Stimulated activated CD8-positive, alpha-beta memory T cell treated with anti-CD3 and anti-CD28 coated beads, Interleukin-15, amount 100 ng/mL, for 4 hours (primary cell): ENCODE data around the gene S100A3.

Experiments
- DNase-seq, 2 donors: peaks; one replicate each; pipeline ENCODE4 v3.0.0-alpha.2; 2020; ENCODE audit warnings: low read depth in 2 of 2

Gene S100A3

DNA sequence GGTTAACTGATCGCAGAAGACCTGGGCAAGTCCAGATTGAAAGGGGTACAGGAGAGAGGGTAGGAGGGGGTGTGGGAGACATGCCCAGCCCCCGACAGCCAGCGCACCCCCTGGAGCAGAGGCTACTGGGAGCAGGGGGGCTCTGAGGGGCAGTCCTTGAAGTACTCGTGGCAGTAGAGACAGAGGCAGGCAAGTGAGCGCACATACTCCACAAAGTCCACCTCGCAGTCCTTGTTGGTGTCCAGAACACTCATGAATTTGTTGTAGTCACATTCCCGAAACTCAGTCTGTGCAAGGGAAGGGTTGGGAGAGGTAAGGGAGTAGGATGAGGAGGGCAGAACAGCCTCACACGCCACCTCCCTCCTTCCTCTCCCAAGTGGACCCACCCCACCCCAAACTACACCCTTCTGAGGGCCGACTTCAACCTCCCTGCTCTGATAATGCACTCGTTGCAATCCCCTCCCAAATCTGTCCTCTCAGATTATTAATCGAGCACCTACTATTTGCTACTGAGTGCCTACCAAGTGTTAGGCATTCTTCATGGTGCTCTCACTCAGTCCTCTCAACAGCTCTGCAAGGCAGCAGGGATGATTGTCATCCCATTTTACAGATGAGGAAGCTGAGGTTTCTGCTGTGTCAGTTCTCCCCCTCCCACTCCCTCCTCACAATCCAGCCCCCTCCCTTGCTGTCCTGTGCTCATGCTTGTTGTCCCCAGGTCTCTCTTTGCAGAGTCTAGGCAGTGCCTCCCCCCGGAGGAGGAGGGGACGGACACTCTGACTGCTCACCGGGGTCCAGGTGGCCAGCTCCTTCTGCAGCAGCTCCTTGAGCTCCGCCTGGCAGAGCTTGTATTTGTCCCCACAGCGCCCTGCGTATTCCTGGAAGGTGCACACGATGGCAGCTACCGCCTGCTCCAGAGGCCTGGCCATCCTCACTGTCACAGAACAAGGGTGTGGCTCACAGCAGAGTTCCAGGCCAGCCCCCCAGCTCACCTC is 1.2 kb downstream of the S100A3 start:
- DNase-seq = no peak

GRCh38 chr1:153546796-153547559 is 2.1 kb downstream of the S100A3 start:
- no peak for DNase-seq

DNA sequence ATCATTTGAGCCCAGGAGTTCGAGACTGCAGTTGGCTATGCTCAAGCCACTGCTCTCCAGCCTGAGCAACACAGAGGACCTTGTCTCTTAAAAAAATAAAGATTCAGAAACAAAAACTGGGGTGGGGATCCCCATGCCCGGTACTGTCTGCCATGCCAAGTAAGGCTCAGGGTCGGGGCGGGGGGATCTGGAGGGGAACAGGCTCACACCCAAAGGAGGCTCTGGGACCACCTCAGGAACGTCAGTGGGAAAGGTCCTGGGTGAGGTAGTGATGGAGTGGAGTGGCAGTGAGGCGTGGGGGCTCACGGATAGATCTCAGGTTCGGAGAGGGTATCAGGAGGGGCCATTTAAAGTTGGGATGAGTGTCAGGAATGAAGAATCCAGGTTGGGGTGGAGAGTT is 2.7 kb downstream of the S100A3 start:
- no peak for DNase-seq

DNA sequence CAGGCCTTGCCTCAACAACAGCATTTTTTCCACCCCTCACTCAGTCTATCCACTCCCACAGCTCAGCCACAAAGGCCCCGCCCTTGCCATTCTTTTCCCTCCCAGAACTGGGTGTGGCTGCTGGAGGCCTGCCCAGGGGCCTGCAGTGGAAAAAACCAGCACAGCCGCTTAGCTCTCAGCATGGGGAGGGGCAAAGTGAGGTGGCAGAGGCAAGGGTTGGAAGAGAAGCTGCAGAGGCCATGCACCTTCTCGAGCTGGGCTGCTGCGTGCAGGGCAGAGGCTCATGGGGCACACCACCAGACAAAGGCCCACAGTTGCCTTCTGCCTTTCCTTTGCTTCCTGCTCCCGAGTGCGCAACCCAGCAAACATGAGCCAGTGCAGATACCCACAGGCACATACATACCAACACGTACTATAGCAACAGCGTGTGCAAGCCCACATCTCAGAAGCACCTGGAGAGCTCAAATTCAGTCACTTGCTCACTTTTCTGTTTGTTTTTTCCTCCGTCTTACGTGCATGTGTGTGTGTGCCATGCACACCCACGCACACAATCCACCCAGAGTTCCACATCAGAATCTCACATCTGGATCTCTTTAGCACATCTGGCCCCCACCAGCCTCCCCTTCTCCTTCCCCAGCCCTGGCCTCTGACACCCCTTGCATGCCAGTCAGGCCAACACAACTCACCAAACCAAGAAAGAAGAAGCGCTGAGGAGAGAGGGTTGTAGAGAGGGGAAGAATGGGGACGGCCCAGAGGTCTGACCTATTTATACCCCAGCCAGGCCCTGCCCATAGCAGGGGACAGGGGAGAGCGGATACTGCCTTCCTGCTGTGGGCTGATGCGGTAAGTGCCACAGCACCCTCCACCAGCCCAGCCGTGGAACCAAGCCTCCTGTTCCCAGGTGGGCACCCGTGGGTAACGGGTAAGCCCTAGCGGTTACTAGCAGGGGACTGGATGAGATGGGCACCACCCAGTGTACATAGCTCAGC is 3.7 kb downstream of the S100A3 start, which contains the start of gene S100A4:
S100A4 (minus strand) TSS at position 740 of the 989 bp plus-strand sequence. CDS start 1,012 bp downstream, outside the sequence.
- DNase-seq = peak; percentile 79 to 85

GRCh38 chr1:153544453-153545066 is 4.5 kb downstream of the S100A3 start:
- DNase-seq = no peak

- DNase-seq = no peak
These were observed 5.3 kb downstream of the S100A3 start for GRCh38 chr1:153543736-153544135.

DNA sequence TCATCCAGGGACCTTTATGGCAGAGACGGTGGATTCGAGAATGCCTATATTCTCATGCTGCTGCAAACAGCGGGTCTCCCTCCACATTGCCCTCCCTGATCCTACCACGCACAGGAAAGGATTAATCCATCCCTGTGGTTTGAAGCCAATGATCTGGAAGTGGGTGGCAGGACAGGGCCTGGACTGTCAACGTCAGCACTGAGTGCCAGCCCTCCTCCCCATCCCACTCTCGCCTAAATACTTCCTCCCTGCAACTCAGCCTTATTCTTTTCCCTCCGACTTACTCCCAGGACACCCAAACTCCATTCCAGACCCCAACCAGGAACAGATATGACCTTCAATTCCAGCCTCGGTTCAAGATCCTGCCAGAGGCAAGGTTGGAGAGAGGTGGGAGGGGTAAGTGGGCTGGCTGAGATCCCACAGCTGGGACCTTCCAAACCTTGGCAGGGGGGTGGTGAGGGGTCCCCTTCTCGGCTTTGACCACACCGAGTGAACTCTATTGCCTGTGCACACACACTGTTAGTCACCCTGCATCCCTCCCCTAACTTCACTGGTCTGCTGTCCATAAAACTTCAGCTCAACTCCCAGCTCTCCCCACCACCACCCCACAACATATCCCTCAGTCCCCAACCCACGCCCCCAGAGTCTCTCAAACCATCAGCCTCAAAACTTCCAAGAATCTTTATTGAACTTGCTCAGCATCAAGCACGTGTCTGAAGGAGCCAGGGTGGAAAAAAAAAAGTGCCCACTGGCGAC is 5.9 kb downstream of the S100A3 start:
- DNase-seq = no peak

- DNase-seq = no peak
These were observed 7.1 kb downstream of the S100A3 start for GRCh38 chr1:153541641-153542590.

DNA sequence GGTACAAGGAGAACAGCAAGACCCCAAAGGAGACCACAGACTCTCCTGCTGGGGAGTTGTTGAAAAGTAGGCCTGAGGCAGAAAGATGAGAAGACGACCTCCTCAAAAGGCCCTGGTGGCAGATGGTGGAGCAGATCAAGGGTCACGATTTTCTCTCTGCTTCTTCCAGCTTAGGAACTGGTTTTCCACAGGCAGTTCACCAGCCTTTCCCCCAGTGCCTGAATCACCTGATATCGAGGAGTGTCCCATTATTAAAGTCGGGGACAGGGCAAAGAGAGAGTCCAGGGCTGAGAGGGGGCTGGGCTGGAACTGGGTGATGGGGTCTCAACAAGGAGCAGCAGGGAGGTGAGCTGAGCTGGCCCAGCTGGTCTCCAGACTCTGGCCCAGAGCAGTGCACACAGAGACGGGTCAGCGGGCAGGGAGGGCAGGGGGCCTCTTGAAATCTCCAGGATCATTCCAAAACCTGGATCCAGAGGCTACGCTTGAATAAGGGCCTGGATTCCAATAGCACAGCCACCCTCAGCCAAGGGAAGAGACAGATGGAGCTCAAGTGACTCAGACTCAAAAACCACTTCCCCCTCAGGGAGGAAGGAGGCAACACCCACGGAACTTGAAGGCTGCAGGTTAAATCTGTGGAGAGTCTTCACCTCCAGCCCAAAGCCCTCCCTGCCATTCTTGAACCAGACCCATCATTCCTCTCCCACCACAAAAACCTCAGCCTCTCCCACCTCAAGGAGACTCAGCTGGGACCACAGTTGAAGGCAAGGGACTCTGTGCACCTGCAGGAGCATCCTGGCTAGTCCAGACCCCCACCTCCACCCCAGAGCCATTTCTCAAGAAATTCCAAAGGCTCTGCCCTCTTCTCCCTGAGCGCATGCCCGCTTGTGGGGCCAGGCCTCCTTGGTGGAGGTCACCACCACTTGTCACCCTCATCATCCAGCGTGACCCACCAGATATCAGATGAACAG is 8.4 kb downstream of the S100A3 start, which contains the start of gene S100A5:
S100A5 (minus strand) TSS at position 541 of the 968 bp plus-strand sequence. CDS start 743 bp downstream, outside the sequence.
- DNase-seq = no peak

DNA sequence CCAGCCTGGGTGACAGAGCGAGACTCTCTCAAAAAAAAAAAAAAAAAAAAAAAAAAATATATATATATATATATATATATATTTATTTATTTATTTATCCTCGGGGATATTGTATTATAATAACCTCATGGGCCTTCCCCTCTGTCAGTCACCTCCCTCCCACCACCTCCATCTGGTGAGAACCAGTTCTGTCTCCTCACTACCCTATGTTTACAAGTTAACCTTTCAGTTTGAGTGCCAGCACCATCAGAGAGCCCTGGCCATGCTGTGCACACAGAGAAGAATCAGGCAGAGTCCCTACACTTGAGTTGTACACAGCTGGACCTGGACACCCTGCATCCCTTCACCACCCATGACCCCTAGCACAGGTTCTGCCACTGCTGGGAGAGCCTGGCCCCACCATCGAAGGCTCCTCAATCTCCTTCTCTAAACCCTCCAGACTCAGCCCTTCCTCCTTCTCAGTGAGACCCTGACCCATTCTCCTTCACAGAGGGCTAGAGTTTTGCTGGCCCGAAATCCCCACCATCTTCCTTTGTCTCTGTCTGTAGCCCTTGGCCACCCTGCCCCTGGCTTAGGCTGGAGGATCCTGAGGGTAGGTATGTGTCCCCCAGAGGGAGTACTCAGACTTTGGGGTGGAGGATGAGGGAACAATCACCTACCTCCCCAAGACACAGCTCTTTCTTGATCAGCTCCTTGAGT is 9.5 kb downstream of the S100A3 start:
- DNase-seq = no peak

- no peak for DNase-seq
These were observed 10.7 kb downstream of the S100A3 start for GRCh38 chr1:153538315-153538821.

GRCh38 chr1:153537376-153537730 is 11.7 kb downstream of the S100A3 start:
- no peak for DNase-seq

DNA sequence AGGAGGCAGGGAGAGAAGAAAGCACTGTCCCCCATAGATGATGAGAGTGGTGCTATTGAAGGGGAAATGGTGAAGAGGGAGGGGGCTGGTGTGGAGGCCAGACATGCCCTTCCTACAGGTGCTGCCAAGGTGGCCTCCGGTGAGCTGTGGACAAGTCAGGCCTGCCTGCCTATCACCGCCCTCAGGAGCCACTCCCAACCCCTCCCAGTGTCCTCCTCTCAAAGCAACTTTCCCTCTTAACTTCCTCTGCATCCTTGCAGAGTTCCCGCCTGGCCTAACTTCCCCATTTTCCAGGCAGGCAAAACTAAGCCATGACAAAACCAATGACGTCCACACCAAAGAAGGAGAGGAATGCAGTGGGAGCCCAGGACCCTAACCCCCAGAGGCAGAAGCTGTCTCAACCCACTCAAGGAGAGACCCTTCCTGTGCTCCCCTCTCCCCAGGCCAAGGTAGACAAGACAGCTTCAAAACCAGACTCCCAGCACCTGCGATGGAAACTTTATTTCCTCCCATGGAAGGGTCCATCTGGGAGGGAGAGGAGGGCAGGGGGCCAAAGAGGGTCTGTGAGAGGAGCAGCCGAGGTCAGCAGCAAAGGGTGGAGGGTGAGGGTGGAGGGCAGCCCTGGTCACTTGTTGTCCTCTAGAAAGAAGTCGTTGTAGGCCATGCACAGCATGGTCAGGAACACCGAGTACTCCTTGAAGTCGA is 12.2 kb downstream of the S100A3 start:
- no peak for DNase-seq

GRCh38 chr1:153536012-153536670 is 12.9 kb downstream of the S100A3 start:
- DNase-seq = peak; percentile 68 to 75

- DNase-seq = no peak
These were observed 13.6 kb downstream of the S100A3 start, which contains the start of gene S100A6 for GRCh38 chr1:153535242-153536011. Gene S100A6, minus strand, starts transcription at chr1:153535991. Its CDS starts 652 bp downstream, at chr1:153535339.
